Neural cell (in vitro differentiated cells): ENCODE measurements around the gene SLCO2A1. TPM values are rescaled to one million over a fixed set of nuclear protein-coding genes. Genes with fewer than 3 reads are reported as not detected.

Experiments used
- H2AFZ ChIP-seq: fragments of 200-600, 300-800 bp; sonication (generic), shearing (Covaris generic); 2 replicates; pipeline ENCODE4 v1.6.0; 2014; ENCODE audit warnings: low read depth, mild to moderate bottlenecking, antibody characterized with exemption, low read length, moderate library complexity
- H3F3A ChIP-seq: fragments of 200-600 bp; shearing (Covaris generic); 2 replicates; pipeline ENCODE4 v1.6.1; 2016; ENCODE audit warnings: mild to moderate bottlenecking, moderate library complexity, mixed read lengths, antibody characterized with exemption, low read length; ENCODE audit not compliant: insufficient read depth, poor library complexity, severe bottlenecking
- H3K27ac ChIP-seq: fragments of 200-600, 300-800 bp; sonication (generic), shearing (Covaris generic); 2 replicates; pipeline ENCODE4 v1.5.1; 2014; ENCODE audit warnings: mild to moderate bottlenecking, low read length, moderate library complexity
- H3K27me3 ChIP-seq: fragments of 300-800, 200-600 bp; sonication (generic), shearing (Covaris generic); 2 replicates; pipeline ENCODE4 v1.6.0; 2014; ENCODE audit warnings: mild to moderate bottlenecking, low read depth, low read length, moderate library complexity; ENCODE audit not compliant: insufficient read depth
- H3K36me3 ChIP-seq: fragments of 300-800, 200-600 bp; sonication (generic), shearing (Covaris generic); 2 replicates; pipeline ENCODE4 v1.5.1; 2014; ENCODE audit warnings: mild to moderate bottlenecking, antibody characterized with exemption, low read length, moderate library complexity; ENCODE audit not compliant: insufficient read depth
- H3K4me2 ChIP-seq: fragments of 300-800, 200-600 bp; sonication (generic), shearing (Covaris generic); 2 replicates; pipeline ENCODE4 v1.6.0; 2014; ENCODE audit warnings: mild to moderate bottlenecking, low read length
- H3K4me3 ChIP-seq: fragments of 300-800, 200-600 bp; sonication (generic), shearing (Covaris generic); 2 replicates; pipeline ENCODE4 v1.5.1; 2014; ENCODE audit warnings: mild to moderate bottlenecking, low read length, moderate library complexity
- H3K79me2 ChIP-seq: fragments of 200-600 bp; shearing (Covaris generic); replicated peaks from 2 replicates; pipeline ENCODE4 v1.6.0; 2014; ENCODE audit warnings: mild to moderate bottlenecking, low read length, moderate library complexity; ENCODE audit not compliant: insufficient read depth
- H3K9ac ChIP-seq: fragments of 300-800, 200-600 bp; sonication (generic), shearing (Covaris generic); 2 replicates; pipeline ENCODE4 v1.6.1; 2016; ENCODE audit warnings: mild to moderate bottlenecking, low read length, mixed read lengths
- H3K9me2 ChIP-seq: fragments of 200-600 bp; shearing (Covaris generic); 2 replicates; pipeline ENCODE4 v1.6.1; 2016; ENCODE audit warnings: mild to moderate bottlenecking, low read length, mixed read lengths; ENCODE audit not compliant: insufficient read depth
- H3K9me3 ChIP-seq: fragments of 200-600, 300-800 bp; sonication (generic), shearing (Covaris generic); 2 replicates; pipeline ENCODE4 v1.6.1; 2016; ENCODE audit warnings: mild to moderate bottlenecking, mixed run types, low read length, moderate library complexity, mixed read lengths
- H4K20me1 ChIP-seq: fragments of 200-600 bp; shearing (Covaris generic); 2 replicates; pipeline ENCODE4 v1.6.1; 2016; ENCODE audit warnings: mild to moderate bottlenecking, mixed run types; ENCODE audit not compliant: insufficient read depth
- CTCF ChIP-seq: fragments of 450-650 bp; IDR thresholded peaks from 2 replicates; pipeline ENCODE4 v1.5.1; 2014; ENCODE audit warnings: antibody characterized with exemption, mild to moderate bottlenecking, moderate library complexity; ENCODE audit not compliant: poor library complexity, severe bottlenecking
- EP300 ChIP-seq: fragments of 450-650 bp; conservative IDR thresholded peaks from 2 replicates; pipeline ENCODE4 v1.6.1; 2014; ENCODE audit warnings: antibody characterized with exemption, mild to moderate bottlenecking, moderate library complexity; ENCODE audit not compliant: poor library complexity, severe bottlenecking
- EZH2 ChIP-seq: fragments of 200-600, 300-800 bp; shearing (Covaris generic), sonication (generic); IDR thresholded peaks from 2 replicates; pipeline ENCODE4 v1.6.1; 2014; ENCODE audit warnings: antibody characterized with exemption, low read length, borderline replicate concordance, mild to moderate bottlenecking; ENCODE audit not compliant: insufficient read depth, poor library complexity, severe bottlenecking
- MXI1 ChIP-seq: fragments of 450-650 bp; conservative IDR thresholded peaks from 2 replicates; pipeline ENCODE4 v1.6.1; 2014; ENCODE audit warnings: antibody characterized with exemption, mild to moderate bottlenecking; ENCODE audit not compliant: poor library complexity, severe bottlenecking
- POLR2AphosphoS5 ChIP-seq: IDR thresholded peaks from 2 replicates; pipeline ENCODE4 v1.6.1; 2012
- RAD21 ChIP-seq: fragments of 450-650 bp; conservative IDR thresholded peaks from 2 replicates; pipeline ENCODE4 v1.6.1; 2014; ENCODE audit warnings: antibody characterized with exemption, mild to moderate bottlenecking, moderate library complexity
- SMC3 ChIP-seq: fragments of 450-650 bp; conservative IDR thresholded peaks from 2 replicates; pipeline ENCODE4 v1.6.1; 2014; ENCODE audit warnings: antibody characterized with exemption, mild to moderate bottlenecking, moderate library complexity; ENCODE audit not compliant: poor library complexity
- TAF1 ChIP-seq: IDR thresholded peaks from 2 replicates; pipeline ENCODE4 v1.6.1; 2012; ENCODE audit warnings: low read depth
- polyA plus RNA-seq: library from polyadenylated mRNA; depleted of rRNA; stranded (reverse); fragments of >200 nt; gene quantifications from 2 replicates; pipeline ENCODE4 v1.2.3, GENCODE V29; 2014
- TF ChIP-seq, protein P1 (sequence below): IDR thresholded peaks from 2 replicates; pipeline ENCODE4 v1.6.1; 2012; ENCODE audit warnings: borderline replicate concordance

SLCO2A1 gene
- polyA plus RNA-seq, 1 donor from 2014 or later: not detected

- no peak for TF ChIP-seq EZH2
- no peak for TF ChIP-seq SMC3
- no peak for TF ChIP-seq CTCF
- TF ChIP-seq POLR2AphosphoS5: no peak
- TF ChIP-seq RAD21: no peak
- TF ChIP-seq, protein P1, sequence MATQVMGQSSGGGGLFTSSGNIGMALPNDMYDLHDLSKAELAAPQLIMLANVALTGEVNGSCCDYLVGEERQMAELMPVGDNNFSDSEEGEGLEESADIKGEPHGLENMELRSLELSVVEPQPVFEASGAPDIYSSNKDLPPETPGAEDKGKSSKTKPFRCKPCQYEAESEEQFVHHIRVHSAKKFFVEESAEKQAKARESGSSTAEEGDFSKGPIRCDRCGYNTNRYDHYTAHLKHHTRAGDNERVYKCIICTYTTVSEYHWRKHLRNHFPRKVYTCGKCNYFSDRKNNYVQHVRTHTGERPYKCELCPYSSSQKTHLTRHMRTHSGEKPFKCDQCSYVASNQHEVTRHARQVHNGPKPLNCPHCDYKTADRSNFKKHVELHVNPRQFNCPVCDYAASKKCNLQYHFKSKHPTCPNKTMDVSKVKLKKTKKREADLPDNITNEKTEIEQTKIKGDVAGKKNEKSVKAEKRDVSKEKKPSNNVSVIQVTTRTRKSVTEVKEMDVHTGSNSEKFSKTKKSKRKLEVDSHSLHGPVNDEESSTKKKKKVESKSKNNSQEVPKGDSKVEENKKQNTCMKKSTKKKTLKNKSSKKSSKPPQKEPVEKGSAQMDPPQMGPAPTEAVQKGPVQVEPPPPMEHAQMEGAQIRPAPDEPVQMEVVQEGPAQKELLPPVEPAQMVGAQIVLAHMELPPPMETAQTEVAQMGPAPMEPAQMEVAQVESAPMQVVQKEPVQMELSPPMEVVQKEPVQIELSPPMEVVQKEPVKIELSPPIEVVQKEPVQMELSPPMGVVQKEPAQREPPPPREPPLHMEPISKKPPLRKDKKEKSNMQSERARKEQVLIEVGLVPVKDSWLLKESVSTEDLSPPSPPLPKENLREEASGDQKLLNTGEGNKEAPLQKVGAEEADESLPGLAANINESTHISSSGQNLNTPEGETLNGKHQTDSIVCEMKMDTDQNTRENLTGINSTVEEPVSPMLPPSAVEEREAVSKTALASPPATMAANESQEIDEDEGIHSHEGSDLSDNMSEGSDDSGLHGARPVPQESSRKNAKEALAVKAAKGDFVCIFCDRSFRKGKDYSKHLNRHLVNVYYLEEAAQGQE: no peak
- TF ChIP-seq MXI1: no peak
- TF ChIP-seq TAF1: no peak
- TF ChIP-seq EP300: no peak
- Histone ChIP-seq H3K9me2 (no peaks in the 10 kb centered on the region), H3K79me2 (peaks cover 50% of the 10 kb centered on the region), H4K20me1 (no peaks in the 10 kb centered on the region), H3F3A (no peaks in the 10 kb centered on the region), H3K4me2 (no peak overlapping the region), H3K27ac (no peak overlapping the region), H2AFZ (no peak overlapping the region), H3K9me3 (no peaks in the 10 kb centered on the region), H3K4me3 (no peak overlapping the region), H3K36me3 (no peaks in the 10 kb centered on the region), H3K27me3 (no peaks in the 10 kb centered on the region), H3K9ac (no peak overlapping the region)
Measured at GRCh38 chr3:133890972-133891644, 138.6 kb downstream of the SLCO2A1 start.

DNA sequence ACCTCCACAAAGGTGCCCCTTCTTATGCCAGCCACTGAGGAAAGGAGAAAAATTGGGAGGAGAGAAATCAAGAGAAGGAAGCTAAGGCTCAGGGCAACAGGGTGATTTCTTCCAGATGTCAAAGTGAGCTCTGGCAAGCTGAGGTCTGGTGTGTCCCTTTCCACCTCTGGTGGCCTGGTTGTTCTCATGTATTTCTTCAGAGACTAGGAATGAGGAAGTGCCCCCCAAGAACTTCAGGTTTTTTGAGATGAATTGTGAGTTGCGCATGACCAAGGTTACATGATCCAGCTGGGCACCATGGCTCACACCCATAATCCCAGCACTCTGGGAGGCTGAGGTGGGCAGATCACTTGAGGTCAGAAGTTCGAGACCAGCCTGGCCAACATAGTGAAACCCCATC, 139.7 kb downstream of the SLCO2A1 start:
- H3K4me3 ChIP-seq: no peak overlapping the region
- H3K36me3 ChIP-seq: no peaks in the 10 kb centered on the region
- H4K20me1 ChIP-seq: no peaks in the 10 kb centered on the region

More for the DNA sequence above, 139.7 kb downstream of the SLCO2A1 start:
- no peak for TF ChIP-seq EP300
- TF ChIP-seq POLR2AphosphoS5: no peak
- TF ChIP-seq, protein P1: no peak
- TF ChIP-seq RAD21: no peak
- TF ChIP-seq EZH2: no peak
- no peak for TF ChIP-seq CTCF
- TF ChIP-seq MXI1: no peak
- no peak for TF ChIP-seq TAF1
- no peak for TF ChIP-seq SMC3
- Histone ChIP-seq H3K9ac (no peak overlapping the region), H3K27ac (no peak overlapping the region), H3K9me2 (no peaks in the 10 kb centered on the region), H3K9me3 (no peaks in the 10 kb centered on the region), H3F3A (no peaks in the 10 kb centered on the region), H3K27me3 (no peaks in the 10 kb centered on the region), H3K79me2 (peaks cover 56% of the 10 kb centered on the region), H2AFZ (no peak overlapping the region), H3K4me2 (no peak overlapping the region)
